ENCODE measurements around the gene LRGUK. TPM values are rescaled to one million over a fixed set of nuclear protein-coding genes. Genes with fewer than 3 reads are reported as not detected.

Gene LRGUK
- total and polyA plus RNA-seq, 2 of the 8 experiments (the other 6 are each of a cell fraction or from before 2014, with no cell fraction given) = 1.5 to 3.6 TPM

GRCh38 chr7:134289841-134290240, 162.7 kb downstream of the LRGUK start (continued):
- TF ChIP-seq CTCF (IDR thresholded peaks at IDR 0.05; ENCODE audit: control extremely low read depth in 1 of 3, insufficient read depth in 1 of 3, low read depth in 1 of 3, low read length in 3 of 3) (no peak), YY1 (IDR thresholded peaks at IDR 0.05; ENCODE audit: low read depth, low read length) (no peak), SIX5 (IDR thresholded peaks at IDR 0.05; ENCODE audit: low read depth, low read length) (no peak), TAF7 (optimal IDR thresholded peaks at IDR 0.05; ENCODE audit: borderline replicate concordance, low read depth, low read length) (no peak), CBX5 (IDR thresholded peaks at IDR 0.05; ENCODE audit: low read depth, low read length) (no peak), KDM4A (IDR thresholded peaks at IDR 0.05; ENCODE audit: low read depth, low read length, severe bottlenecking) (no peak)
